Colonic mucosa (tissue), 4 donors: ENCODE results near the gene PLCXD1. TPM values are rescaled to one million over a fixed set of nuclear protein-coding genes. Genes with fewer than 3 reads are reported as not detected.
"Not testable (repeated sequence)": the region's sequence is repeated elsewhere in the genome, so short reads cannot be mapped to it uniquely, and the experiment has no call there.

Experiments
- DNase-seq: peaks from one replicate; pipeline ENCODE4 v3.0.0-alpha.2; 2020
- H3K27ac ChIP-seq: fragments of 200-600 bp; one replicate; pipeline ENCODE4 v1.8.0; 2021
- H3K27me3 ChIP-seq: fragments of 200-600 bp; one replicate; pipeline ENCODE4 v1.8.0; 2021
- H3K36me3 ChIP-seq: fragments of 200-600 bp; one replicate; pipeline ENCODE4 v1.8.0; 2021
- H3K4me1 ChIP-seq: fragments of 200-600 bp; one replicate; pipeline ENCODE4 v1.8.0; 2021; ENCODE audit warnings: mild to moderate bottlenecking
- H3K4me3 ChIP-seq: fragments of 200-600 bp; one replicate; pipeline ENCODE4 v1.8.0; 2021
- H3K9ac ChIP-seq, 2 donors: one replicate each; pipeline ENCODE4 v1.7.0; 2013; ENCODE audit warnings: control low read depth in 2 of 2, low read depth in 2 of 2, low read length in 2 of 2
- H3K9me3 ChIP-seq: fragments of 200-600 bp; one replicate; pipeline ENCODE4 v1.8.0; 2021
- intact Hi-C: fragments of 100-400 bp; cut with DNase I; formaldehyde crosslinking; loops from one replicate; pipeline ENCODE4 v1.14.1; 2022
- total RNA-seq, 2 donors: library from RNA; stranded (reverse); fragmentation: NEBNext Ultra II Directional in 1 of 2; extraction: Animal tissue kit (Norgen Biotek cat#: 25700) in 1 of 2; gene quantifications; one replicate each; pipeline ENCODE4 v1.2.1, GENCODE V29; 2021
- TF ChIP-seq, protein P1 (sequence below): fragments of 200-600 bp; IDR thresholded peaks from one replicate; pipeline ENCODE4 v1.8.0; 2022; ENCODE audit warnings: antibody characterized with exemption, mild to moderate bottlenecking
- donor health status: healthy.
- donor health status: DM: no; HTN: no; CAD: no.
- donor health status: DM: no; HTN: no; CAD: no.

PLCXD1 gene
- total RNA-seq, 2 donors from 2014 or later: 11.0 to 23.8 TPM

GRCh38 chrX:350148-350533 is 69.0 kb downstream of the PLCXD1 start:
- intact Hi-C loops: no loop called here
- Histone ChIP-seq H3K27ac (no peak overlapping the region), H3K4me1 (no peaks in the 10 kb centered on the region), H3K9ac (no peak overlapping the region), H3K9me3 (no peaks in the 10 kb centered on the region), H3K36me3 (no peaks in the 10 kb centered on the region), H3K27me3 (no peaks in the 10 kb centered on the region), H3K4me3 (no peak overlapping the region)
- TF ChIP-seq, protein P1, sequence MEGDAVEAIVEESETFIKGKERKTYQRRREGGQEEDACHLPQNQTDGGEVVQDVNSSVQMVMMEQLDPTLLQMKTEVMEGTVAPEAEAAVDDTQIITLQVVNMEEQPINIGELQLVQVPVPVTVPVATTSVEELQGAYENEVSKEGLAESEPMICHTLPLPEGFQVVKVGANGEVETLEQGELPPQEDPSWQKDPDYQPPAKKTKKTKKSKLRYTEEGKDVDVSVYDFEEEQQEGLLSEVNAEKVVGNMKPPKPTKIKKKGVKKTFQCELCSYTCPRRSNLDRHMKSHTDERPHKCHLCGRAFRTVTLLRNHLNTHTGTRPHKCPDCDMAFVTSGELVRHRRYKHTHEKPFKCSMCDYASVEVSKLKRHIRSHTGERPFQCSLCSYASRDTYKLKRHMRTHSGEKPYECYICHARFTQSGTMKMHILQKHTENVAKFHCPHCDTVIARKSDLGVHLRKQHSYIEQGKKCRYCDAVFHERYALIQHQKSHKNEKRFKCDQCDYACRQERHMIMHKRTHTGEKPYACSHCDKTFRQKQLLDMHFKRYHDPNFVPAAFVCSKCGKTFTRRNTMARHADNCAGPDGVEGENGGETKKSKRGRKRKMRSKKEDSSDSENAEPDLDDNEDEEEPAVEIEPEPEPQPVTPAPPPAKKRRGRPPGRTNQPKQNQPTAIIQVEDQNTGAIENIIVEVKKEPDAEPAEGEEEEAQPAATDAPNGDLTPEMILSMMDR: no peak
- DNase-seq: no peak

DNA sequence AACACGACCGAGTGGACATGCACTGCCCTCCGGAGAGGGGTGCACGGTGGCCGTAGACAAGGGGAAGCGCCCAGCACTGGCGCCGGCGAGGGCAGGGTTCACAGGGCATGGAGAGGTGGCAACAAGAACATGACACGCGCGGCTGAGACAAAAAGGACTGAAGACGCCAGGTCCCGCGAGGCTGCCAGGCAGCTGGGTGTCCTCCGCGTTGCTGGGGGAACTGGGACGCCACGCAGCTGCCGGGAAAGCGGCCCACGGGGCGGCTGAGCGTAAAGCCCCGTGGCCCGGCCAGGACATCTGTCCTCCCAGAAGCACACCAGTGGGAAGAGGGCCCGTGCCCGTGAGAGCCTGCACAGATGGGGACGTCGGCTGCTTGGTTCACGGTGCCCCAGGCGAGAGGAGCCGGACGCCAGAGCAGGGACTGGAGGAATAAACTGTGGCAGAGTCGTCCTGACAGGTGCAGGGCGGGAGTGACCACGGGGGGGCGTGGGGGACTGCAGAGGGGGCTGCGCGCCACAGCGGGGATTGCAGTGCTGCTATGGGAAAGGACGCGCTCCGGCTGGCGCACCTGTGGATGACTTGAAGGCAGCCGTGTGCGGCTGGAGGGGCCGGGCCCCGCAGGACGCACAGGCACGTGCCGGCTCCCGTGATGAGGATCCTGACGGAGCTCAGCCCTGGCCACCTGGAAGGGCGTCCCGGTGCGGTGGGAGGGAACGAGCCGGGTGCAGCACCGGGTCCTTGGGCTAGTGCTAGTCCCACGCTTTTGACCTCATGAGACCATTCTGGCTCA is 69.5 kb downstream of the PLCXD1 start:
- DNase-seq: no peak
- H3K4me3 ChIP-seq: no peak overlapping the region
- no peaks in the 10 kb centered on the region for H3K4me1 ChIP-seq
- H3K9ac ChIP-seq: no peak overlapping the region
- no peaks in the 10 kb centered on the region for H3K27me3 ChIP-seq
- H3K9me3 ChIP-seq: no peaks in the 10 kb centered on the region
- intact Hi-C loops: no loop called here
- no peaks in the 10 kb centered on the region for H3K36me3 ChIP-seq
- H3K27ac ChIP-seq: no peak overlapping the region
- TF ChIP-seq, protein P1: no peak

DNA sequence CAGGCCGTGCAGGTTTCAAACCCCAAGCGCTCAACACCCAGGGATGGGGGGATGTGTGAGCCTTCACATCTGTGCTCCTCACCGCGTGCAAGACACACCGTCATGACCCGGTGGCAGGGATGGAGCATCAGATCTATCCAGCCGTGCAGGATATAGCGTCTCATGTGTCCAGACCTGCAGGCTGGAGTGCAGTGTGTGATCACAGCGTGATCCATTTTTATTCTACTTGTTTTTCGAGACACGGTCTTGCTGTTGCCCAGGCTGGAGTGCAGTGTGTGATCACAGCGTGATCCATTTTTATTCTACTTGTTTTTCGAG is 70.1 kb downstream of the PLCXD1 start:
- H3K36me3 ChIP-seq, H3K4me1 ChIP-seq, DNase-seq, H3K9me3 ChIP-seq, intact Hi-C loops, H3K9ac ChIP-seq, H3K27ac ChIP-seq, H3K4me3 ChIP-seq, H3K27me3 ChIP-seq: not testable (repeated sequence)

- H3K9me3 ChIP-seq: no peaks in the 10 kb centered on the region
- no peak overlapping the region for H3K27ac ChIP-seq
- no peaks in the 10 kb centered on the region for H3K36me3 ChIP-seq
- no peak overlapping the region for H3K9ac ChIP-seq
- no peak overlapping the region for H3K4me3 ChIP-seq
- no peaks in the 10 kb centered on the region for H3K4me1 ChIP-seq
- DNase-seq: no peak
- no peaks in the 10 kb centered on the region for H3K27me3 ChIP-seq
- intact Hi-C loops: no loop called here
- TF ChIP-seq, protein P1: no peak
Measured at GRCh38 chrX:351736-352135, 70.6 kb downstream of the PLCXD1 start.

- TF ChIP-seq, protein P1: no peak
- no peaks in the 10 kb centered on the region for H3K27me3 ChIP-seq
- H3K4me3 ChIP-seq: no peak overlapping the region
- H3K36me3 ChIP-seq: no peaks in the 10 kb centered on the region
- H3K9ac ChIP-seq: no peak overlapping the region
- intact Hi-C loops: no loop called here
- H3K27ac ChIP-seq: no peak overlapping the region
- no peak for DNase-seq
- no peaks in the 10 kb centered on the region for H3K9me3 ChIP-seq
- H3K4me1 ChIP-seq: no peaks in the 10 kb centered on the region
Measured at GRCh38 chrX:352181-352580, 71.0 kb downstream of the PLCXD1 start.

GRCh38 chrX:352582-353314 is 71.6 kb downstream of the PLCXD1 start:
- DNase-seq: no peak

More at GRCh38 chrX:352582-353314, 71.6 kb downstream of the PLCXD1 start:
- intact Hi-C loops: no loop called here
- no peak overlapping the region for H3K4me3 ChIP-seq
- no peaks in the 10 kb centered on the region for H3K27me3 ChIP-seq
- H3K27ac ChIP-seq: no peak overlapping the region
- H3K9me3 ChIP-seq: no peaks in the 10 kb centered on the region
- no peaks in the 10 kb centered on the region for H3K36me3 ChIP-seq
- no peak overlapping the region for H3K9ac ChIP-seq
- H3K4me1 ChIP-seq: no peaks in the 10 kb centered on the region
- TF ChIP-seq, protein P1: no peak
